Measurements from ENCODE around the gene NRXN2.

DNA sequence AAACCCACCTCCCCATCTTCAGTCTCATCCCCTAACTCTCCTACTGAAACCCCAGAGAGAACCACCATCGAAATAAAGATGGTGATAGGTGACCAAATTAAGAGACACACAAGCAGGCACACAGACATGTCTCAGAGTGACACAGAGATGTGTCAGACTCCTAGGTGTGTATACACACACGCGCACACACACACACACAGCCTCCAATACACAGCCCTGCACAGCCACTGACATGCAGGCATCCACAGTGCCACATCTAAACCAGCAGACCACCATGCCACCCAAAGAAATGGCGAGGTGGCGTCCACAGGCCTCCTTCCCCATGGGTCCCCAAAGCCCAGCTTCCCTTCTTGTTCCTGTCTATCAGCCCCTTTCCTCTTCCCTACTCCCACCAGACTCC lies 27.4 kb downstream of the NRXN2 start:
- TF ChIP-seq POLR2A (IDR thresholded peaks at IDR 0.05) (no peak), CTCF (IDR thresholded peaks at IDR 0.05) (no peak)
